HCT116 (cell line): Measurements from ENCODE around the gene RBM28.

ENCODE experiments used
- CTCF ChIP-seq, 3 experiments: fragments of 200-600 bp in 1 of 3; sonication (generic) in 1 of 3; IDR thresholded peaks in 2 of 3; conservative IDR thresholded peaks in 1 of 3; 2 replicates each; pipeline ENCODE4 v1.5.1; 2012 to 2017; ENCODE audit warnings: low read depth in 2 of 3, low read length in 2 of 3, antibody characterized with exemption in 1 of 3, borderline replicate concordance in 1 of 3, control low read depth in 1 of 3, mild to moderate bottlenecking in 1 of 3, mixed read lengths in 1 of 3, mixed run types in 1 of 3, moderate library complexity in 1 of 3; ENCODE audit not compliant: insufficient read depth in 1 of 3
- MAX ChIP-seq: IDR thresholded peaks from 2 replicates; pipeline ENCODE4 v1.6.1; 2012
- POLR2A ChIP-seq: IDR thresholded peaks from 2 replicates; pipeline ENCODE4 v1.7.0; 2011; ENCODE audit warnings: borderline replicate concordance; ENCODE audit not compliant: insufficient read depth, insufficient read length; ENCODE audit errors: extremely low read depth
- SIN3A ChIP-seq: IDR thresholded peaks from 2 replicates; pipeline ENCODE4 v1.6.1; 2012; ENCODE audit warnings: low read depth
- ZNF274 ChIP-seq: fragments of 200-500 bp; sonication (Bioruptor generic); IDR thresholded peaks from 2 replicates; pipeline ENCODE4 v1.6.1; 2014; ENCODE audit warnings: mild to moderate bottlenecking, low read depth, low read length, inconsistent platforms

GRCh38 chr7:128390871-128391565 is 47.3 kb upstream of the RBM28 start:
- TF ChIP-seq CTCF (IDR thresholded peaks at IDR 0.05 in 2 of 3, conservative IDR thresholded peaks at IDR 0.05 in 1 of 3; ENCODE audit: borderline replicate concordance in 1 of 3, insufficient read depth in 1 of 3, low read depth in 2 of 3, low read length in 2 of 3), result no peak
- no peak for TF ChIP-seq MAX
- TF ChIP-seq SIN3A, result no peak
- no peak for TF ChIP-seq ZNF274
- TF ChIP-seq POLR2A, result no peak
